CD4-positive, alpha-beta T cell treated with Interleukin-15 for 4 hours (primary cell): Measurements from ENCODE around the gene HOPX.
"Not testable (repeated sequence)": the region's sequence is repeated elsewhere in the genome, so short reads cannot be mapped to it uniquely, and the experiment has no call there.

ENCODE experiments used
- DNase-seq: peaks from one replicate; pipeline ENCODE4 v3.0.0-alpha.2; 2020; ENCODE audit warnings: low spot score

Gene HOPX

DNA sequence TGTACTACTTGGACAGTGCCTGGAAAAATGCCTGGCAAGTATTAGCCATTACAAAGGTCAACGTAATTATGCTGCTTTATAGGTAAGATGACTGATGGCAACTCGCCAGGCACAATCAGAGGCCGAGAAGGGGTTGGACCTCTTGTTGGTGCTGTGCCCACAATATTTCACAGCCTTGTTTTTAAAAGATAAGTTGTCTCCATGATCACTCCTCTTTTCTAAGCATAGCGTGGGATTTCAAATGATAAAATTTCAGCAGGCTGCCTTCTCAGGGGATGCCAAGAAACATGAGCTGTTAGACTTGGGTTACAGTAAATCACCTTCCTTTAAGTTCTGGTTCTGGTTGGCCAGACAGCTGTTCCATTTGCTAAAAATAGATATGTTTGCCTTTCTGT lies 26.9 kb downstream of the HOPX start:
- DNase-seq: no peak

DNA sequence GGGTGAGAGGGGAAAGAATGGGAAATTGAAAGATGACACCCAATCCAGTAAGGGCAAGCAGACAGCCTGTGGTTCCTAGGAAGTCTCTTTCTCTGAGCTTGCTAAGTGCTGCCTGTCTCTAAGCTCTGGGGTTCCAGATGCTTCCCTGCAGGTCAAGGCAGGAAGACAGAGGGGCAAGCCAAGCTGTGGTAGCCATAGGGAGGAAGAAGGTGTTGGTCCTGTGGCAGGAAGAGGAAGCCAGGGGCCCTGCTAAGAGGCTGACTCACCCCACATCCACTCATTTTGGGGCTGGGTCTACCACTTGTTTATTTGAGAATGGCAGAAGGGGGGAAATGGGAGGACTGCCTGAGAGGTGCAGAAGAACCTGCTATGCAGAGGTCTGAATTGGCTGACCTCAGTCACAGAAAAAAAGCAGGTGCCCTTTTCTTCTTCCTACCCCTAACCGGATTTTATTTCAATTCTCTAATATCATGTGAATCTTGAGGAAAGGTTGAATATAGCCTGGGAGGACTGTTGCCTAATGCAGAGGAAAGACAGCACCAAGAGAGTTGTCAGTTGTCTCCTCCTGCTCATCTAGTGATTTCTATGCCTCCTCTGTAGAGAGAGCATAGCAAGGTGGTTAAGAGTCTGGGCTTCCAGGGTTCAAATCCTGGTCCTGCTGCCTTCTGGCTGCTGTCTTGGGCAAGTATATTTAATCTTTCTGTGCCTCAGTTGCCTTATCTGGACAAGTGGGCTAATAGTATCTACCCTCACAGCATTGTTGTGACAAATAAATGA lies 27.4 kb downstream of the HOPX start:
- DNase-seq: peak; percentile 43

DNA sequence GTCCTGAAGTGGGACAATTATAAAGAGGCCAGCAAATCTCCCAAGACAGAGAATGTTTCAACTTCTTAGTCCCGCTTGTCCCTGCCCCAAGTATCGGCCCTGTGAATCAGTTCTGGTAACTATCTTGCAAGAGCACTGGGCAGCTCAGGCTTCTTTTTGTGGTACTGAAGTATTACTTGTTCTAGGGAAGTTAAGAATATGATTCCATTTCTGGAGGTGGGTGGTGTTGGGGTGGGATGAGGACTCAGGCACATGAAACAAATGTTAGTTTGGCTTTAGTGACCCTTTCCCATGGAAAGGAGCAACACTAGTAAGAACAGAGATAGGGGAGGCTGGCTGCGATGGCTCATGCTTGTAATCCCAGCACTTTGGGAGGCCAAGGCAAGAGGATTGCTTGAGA lies 28.9 kb downstream of the HOPX start:
- DNase-seq: no peak

DNA sequence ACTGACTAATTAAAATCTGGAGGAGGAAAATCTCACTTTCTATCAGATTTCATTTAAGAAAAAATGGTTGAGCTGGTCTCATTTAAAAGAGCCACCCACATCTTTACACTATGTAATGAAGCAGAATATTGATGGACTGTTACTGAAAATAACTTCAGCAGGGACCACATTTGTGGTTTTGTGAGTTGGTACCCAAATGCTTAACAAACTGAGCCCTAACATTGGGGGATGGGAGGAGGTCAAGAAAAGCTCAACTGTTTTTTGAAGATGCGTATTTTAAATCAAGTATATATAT lies 30.1 kb downstream of the HOPX start:
- no peak for DNase-seq

DNA sequence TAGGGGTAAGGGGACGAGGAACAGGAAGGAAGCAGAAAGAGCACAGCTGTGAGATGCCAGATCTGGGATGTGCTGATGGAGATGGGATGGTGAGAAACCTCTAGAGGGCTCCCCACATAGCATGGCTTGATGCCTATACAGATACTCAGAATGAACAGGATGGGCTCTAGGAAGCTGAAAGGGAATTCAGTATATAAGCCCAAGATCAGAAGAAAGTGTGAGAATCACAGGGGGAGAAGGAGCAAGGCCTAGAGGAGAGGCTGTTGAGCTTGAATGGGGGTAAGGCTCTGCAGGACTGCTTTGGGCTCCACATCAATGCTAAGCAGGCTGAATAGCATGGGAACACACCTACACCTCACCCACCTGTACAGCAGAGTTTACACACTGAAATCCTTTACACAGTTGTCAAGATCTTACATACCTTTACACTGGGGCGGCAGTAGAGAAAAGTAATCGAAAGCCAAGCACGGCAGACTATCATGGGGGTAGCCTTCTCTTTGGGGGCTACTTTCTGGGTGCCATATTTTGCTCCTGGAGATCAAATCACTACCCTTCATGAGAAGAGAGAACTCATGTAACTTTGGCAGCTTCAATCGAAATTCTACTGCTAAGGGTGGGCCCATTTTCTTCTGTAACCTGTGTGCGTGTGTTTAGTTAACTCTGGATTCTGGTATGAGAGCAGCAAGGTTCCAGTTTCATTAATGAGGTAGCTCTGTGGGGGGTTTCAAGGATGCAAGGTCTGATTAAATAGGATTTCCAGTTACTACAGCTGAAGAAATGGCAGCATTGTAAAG lies 30.6 kb downstream of the HOPX start:
- no peak for DNase-seq

DNA sequence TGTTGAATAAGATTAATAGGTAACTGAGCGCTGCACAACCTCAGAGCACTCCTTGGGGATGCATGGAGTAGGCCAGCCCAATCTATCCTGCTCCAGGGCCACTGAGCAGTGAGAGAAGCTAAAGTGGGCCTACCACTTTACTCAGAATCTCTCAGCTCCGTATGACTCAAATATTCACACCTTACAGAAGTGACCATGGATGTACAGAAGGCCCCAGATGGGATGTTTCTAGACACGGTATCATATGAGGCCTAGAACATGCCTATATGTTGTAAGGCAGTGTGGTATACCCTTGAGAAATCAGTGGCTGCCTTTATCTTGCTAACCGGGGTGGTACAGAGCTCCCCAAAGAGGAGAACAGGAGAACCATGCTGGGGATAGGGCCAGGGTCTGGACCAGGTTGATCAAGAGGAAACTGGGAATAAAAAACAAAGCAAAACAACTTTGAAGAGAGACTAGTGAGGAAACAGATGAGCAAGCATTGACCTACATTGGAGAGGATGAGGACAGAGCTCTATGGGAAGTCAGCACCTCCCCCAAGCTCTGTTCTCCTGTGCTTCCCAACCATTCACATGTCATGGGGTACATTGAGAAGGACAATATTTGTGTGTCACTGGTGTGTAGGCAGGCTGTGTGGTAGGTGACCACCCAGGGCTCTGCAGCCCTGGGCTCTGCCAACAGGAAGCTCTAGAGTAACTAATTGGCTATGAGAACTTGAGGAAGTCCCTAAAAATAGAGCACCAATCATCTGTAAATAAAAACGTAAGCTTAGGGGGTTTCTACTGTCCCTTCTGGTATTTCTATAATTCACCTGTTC lies 31.4 kb downstream of the HOPX start:
- DNase-seq: no peak

DNA sequence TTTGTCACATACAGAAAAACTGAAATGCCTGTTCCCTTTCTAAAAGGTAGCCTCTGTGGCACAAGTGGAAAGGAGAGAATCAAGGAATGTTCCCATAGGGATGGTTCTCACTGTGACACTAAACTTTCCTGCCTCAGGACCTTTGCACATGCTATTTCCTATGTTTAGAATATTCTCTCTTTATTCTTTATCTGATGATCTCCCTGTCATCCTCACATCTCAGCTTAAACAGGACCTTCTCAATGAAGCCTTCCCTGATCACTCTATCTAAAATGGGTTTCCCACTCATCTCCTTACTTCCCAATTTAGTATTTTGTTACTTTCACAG lies 32.3 kb downstream of the HOPX start:
- no peak for DNase-seq

DNA sequence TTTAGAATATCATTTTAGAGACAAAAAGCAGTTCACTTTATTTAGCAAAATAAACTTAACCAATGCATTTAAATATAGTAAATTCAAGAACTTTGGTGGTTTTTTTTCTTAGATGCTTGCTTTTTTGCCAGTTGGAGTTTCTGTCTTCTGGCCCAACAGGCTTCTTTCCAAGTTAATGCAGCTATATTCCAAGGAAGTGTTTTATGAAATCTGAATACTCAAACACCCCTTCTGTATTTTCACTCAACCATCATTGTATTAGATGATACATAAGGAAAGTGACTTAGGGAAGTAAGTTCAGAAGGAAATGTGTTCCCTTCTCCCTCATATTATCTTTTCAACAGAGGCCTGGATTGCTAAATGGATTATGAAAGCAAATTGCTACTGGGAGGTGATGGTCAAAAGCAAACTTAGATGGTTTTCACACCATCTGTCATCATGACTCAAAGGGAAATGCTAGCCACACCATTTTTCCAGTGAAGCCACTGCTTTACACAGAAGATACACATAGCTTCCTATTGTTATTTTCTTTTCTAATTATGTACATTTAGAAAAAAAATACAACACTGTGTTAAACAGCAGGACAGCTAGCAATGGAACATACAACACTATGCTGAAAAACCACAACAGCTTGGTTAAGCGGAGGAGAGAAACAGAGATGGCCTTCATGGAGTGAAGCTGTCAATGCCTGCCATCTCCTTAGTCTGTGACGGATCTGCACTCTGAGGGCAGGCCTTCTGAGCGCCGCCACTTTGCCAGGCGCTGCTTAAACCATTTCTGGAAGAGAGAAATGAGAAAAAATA lies 32.9 kb downstream of the HOPX start:
- DNase-seq: no peak

DNA sequence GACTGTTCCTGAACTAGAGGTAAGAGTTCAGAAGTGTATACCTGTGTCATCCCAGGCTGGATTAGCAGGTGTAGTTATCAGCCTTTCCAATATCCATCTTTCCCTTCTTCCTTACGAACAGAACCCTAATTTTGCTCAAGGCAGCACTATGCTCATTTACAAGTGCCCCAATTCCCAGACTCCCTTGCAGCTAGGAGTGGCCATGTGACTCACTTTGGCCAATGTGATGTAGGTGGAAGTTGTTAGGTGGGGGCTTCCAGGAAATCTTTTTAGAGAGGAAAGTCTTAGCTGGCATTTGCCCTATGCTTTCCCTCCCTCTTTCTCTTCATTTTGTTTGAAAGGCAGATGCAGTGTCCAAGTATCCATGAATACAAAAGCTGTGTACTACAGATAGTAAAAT lies 34.8 kb downstream of the HOPX start:
- no peak for DNase-seq

DNA sequence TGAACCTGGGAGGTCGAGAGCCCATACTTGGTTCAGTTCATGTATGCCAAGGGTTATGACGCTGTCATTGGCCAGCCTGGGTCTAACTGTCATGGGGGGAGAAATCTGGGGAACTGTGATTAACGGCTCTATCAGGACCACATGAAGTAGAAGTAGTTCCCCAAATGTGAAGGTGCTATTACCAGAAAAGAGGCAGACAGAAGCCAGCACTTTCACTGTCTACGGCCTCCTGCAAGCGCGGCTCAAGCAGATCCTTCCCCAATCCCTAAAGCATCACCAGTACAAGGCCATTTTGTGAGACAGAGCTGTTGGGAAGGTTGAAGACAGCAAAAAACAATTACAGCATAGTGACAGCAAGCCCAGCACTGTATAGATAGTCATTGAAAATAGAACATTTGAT lies 37.5 kb downstream of the HOPX start:
- no peak for DNase-seq

DNA sequence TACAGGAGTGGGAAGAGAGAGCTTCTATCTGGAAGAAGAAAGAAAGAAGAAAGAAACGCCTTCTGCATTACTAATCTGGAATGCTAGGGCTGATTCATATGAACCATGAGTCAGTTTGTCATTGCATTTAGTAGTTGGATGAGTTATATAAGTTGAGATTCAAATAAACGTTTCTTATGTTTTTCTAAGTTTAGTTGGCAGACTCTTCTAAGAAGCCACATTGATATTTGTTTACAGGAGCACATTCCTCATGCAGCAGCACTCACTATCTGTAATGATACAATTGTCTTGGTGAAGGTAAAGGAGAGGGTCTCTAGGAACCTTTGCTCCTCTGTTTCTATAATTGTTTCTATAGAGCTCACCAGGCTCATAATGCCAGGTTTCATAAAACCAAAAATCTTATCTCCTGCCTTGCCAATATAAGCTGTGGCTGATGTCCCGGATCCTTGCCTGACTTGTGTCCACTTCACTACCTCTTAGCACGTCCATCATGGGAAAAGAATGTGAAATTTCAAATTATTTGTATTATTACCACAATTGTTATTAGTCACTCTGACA lies 39.5 kb downstream of the HOPX start:
- DNase-seq: no peak

DNA sequence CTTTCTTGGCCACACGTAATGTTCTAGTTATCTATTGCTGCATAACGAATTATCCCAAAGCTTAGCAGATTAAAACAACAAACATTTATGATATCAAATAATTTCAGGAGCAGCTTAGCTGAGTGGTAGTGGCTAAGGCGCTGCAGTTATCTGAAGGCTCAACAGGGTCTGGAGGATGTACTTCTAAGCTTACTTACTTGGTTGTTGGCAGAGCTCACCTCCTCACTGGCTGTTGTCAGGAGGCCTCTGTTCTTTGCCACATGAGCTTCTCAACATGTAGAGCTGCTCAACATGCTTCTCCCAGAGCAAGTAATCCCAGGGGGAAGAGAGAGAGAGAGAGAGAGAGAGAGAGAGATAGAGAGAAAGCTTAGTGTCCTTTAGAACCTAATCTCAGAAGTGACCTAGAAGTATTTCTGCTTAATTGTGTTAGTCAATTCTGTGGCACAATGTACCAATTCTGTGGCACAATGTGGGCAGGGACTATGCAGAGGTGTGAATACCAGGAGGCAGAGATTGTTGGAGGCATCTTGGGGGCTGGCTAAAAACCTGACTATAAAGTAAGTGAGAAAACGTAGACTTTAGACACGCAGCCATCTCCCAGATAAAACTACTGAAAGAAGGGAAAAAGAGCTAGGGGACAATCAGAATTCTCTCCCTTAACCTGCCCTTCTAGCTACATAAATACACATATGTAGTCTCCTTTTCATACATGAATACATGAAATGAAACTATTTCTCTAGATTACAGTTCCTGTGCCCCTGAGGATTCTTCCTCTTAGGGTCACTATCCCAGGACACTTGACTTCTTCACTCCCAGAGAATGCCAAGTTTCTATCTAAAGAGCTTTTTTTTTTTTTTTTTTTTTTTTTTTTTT lies 40.2 kb downstream of the HOPX start:
- no peak for DNase-seq

DNA sequence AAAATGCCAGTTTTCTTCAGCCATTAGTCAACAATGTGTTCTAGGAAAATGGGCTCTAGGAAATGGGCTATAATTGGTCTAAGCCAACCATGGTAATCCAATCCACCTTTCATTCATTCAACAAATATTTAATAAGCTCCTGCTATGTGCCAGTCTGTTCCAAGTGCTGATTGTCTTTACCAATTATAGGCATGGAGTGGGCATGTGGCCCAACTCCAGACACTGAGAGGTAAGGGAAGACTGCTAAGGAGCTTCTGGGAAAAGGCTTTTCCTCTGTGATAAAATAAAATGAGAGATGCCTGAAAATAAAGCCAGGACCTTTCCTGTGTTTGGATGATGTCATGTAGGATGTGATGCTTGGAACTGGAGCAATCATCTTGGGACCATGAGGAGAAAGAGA lies 43.3 kb downstream of the HOPX start:
- no peak for DNase-seq

DNA sequence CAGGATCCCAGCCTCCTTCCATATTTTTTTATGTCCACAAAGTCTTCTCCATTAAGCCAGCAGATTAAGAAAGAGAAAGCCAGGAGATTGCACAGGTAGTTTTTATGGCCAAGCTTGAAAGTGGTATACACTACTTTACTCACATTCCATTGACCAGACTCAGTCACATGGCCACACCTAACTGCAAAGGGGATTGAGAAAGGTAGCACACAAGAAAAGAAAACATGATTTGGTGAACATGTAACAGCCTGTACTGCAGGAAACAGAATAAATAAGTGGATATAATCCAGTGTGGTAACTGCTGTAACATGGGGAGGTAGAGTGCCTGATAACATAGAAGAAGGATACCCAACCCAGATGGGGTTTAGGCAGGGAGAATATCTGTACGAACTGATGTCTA lies 43.9 kb downstream of the HOPX start:
- no peak for DNase-seq

DNA sequence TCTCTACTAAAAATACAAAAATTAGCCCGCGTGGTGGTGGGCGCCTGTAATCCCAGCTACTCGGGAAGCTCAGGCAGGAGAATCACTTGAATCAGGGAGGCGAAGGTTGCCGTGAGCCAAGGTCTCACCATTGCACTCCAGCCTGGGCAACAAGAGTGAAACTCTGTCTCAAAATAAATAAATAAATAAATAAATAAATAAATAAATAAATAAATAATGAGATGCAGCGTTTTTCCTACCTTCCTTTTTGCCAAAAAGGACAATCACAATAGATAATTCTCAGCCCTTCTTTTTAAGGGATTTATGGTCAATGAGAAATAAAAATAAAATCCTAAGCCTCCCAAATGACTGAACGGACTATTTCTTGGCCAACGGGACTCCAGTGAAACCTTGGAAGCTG lies 46.1 kb downstream of the HOPX start:
- not testable (repeated sequence) for DNase-seq

DNA sequence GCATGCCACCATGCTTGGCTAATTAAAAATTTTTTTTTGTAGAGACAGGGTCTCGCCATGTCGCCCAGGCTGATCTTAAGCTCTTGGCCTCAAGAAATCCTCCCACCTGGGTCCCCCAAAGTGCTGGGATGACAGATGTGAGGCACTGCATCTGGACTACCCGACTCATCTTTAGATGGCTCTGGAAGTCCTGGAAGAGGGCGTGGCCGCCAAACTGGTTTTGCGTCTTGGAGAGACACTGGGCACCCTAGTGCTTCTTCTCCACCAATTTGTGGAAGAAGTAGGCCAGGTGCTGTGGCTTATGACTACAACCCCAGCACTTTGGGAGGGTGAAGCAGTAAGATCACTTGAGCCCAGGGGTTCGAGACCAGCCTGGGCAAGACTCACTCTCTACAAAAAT lies 47.6 kb downstream of the HOPX start:
- DNase-seq: no peak

DNA sequence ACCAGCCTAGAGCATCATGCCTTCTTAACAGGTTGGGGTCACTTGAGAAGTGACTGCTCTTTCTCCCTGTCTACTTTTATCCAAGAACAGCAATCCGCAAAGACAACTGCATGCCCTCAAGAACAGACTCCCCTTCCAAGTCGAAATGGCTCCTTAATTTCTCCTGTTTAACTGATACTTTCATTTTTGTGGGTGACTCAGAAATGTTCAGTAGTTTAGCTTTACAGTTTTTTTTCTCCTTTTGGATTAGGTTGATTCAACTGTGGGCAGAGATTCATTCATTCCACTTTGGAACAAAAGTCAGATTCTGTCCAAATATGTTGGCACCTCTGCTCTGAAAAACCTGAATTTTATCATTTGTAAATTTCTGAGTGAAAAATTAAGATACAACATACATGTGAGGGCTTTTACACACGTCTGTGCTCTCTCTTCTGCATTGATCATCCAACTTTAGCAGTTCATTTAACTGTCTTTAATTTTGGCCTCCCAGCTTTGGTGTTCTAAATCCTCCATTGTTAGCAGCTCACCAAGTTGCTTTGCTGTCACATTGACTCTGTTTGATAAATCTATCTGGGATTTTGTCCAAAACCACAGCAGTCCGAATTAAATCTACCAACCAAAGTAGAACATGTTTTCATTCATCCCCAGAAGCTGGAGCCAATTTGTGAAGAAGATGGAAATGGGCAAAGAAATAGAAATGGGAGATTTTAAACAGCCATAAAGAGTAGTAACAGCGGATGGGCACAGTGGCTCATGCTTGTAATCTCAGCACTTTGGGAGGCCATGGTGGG lies 50.0 kb downstream of the HOPX start:
- DNase-seq: no peak

DNA sequence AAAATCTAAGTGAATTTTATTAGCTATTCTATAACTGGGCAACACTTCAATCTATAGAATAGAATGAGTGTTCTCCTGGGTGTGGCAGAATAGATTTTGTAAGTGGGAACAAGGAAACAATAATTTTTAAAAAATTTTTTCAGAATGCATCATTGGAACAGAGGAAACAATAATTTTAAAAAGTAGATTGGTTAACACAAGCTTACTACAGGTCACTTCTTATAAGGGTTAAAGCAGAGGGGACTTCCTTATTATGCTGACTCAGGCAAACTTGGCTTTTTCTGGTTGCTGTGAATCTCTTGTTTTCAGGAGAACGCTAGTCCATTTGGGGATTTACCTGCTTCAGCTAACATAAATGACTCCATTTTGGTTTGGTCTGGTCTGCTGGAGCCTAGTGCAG lies 52.5 kb downstream of the HOPX start:
- no peak for DNase-seq

DNA sequence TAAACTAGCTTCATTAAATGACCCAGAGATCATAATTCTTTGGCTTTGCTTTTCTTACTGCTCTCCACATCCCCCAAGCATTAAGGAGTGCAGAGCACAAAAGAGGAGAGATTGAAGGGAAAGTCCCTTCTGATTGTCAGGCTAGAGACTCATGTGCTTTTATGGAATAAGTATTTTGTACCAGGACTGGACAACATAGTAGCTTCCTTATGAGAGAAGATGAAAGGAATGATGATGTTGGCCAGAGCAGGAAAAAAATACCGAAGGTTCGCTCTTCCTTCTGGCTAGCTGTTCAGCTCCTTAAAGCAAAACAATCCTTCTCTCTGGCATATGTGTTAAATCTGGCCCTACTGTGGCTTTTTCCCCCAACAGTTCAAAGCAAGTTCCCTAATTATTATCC lies 53.1 kb downstream of the HOPX start:
- DNase-seq: no peak

DNA sequence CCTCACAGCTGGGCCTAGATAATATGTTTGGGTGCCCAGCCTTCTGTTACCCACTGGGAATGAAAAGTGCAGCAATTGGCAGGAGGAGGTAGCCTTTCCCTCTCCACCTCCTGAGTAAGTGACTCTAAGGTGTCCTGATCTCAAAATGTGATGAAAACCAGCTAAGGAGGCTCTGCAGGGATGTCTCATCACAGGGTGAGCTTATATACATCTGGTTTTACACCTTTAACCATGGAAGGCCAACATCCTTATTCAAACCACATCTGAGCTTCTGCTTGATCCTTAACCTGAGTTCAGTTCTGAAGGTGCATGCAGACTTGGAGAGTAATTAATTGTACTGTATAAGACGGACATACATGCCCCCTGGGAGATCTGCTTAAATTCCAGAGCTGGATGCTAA lies 53.7 kb downstream of the HOPX start:
- no peak for DNase-seq
